HEK293T (cell line): Measurements from ENCODE around the gene ZNF536.

Experiments
- ARNT ChIP-seq: fragments of 450-650 bp; IDR thresholded peaks from 2 replicates; pipeline ENCODE4 v1.6.1; 2017; ENCODE audit warnings: mild to moderate bottlenecking
- BHLHE40 ChIP-seq: fragments of 450-650 bp; IDR thresholded peaks from 2 replicates; pipeline ENCODE4 v1.6.1; 2016; ENCODE audit warnings: mild to moderate bottlenecking, moderate library complexity, borderline replicate concordance
- CTBP1 ChIP-seq: fragments of 450-650 bp; IDR thresholded peaks from 2 replicates; pipeline ENCODE4 v1.6.1; 2016; ENCODE audit warnings: borderline replicate concordance
- ELF4 ChIP-seq: fragments of 450-650 bp; IDR thresholded peaks from 2 replicates; pipeline ENCODE4 v1.6.1; 2017; ENCODE audit warnings: antibody characterized with exemption
- FOXA1 ChIP-seq: fragments of 450-650 bp; IDR thresholded peaks from 2 replicates; pipeline ENCODE4 v1.6.1; 2016; ENCODE audit warnings: mild to moderate bottlenecking
- FOXK2 ChIP-seq: fragments of 450-650 bp; IDR thresholded peaks from 2 replicates; pipeline ENCODE4 v1.6.1; 2016; ENCODE audit warnings: mild to moderate bottlenecking
- FOXM1 ChIP-seq: fragments of 450-650 bp; IDR thresholded peaks from 2 replicates; pipeline ENCODE4 v1.6.1; 2017; ENCODE audit warnings: mild to moderate bottlenecking, borderline replicate concordance
- L3MBTL2 ChIP-seq: fragments of 450-650 bp; conservative IDR thresholded peaks from 2 replicates; pipeline ENCODE4 v1.6.1; 2016; ENCODE audit warnings: mild to moderate bottlenecking
- LEF1 ChIP-seq: fragments of 450-650 bp; IDR thresholded peaks from 2 replicates; pipeline ENCODE4 v1.6.1; 2017; ENCODE audit warnings: mild to moderate bottlenecking, borderline replicate concordance
- NFRKB ChIP-seq: fragments of 450-650 bp; IDR thresholded peaks from 2 replicates; pipeline ENCODE4 v1.6.1; 2016; ENCODE audit warnings: mild to moderate bottlenecking, moderate library complexity
- SP1 ChIP-seq: fragments of 450-650 bp; IDR thresholded peaks from 2 replicates; pipeline ENCODE4 v1.6.1; 2017
- SUZ12 ChIP-seq: fragments of 450-650 bp; IDR thresholded peaks from 2 replicates; pipeline ENCODE4 v1.6.1; 2016; ENCODE audit warnings: mild to moderate bottlenecking
- ZNF384 ChIP-seq: fragments of 450-650 bp; IDR thresholded peaks from 2 replicates; pipeline ENCODE4 v1.6.1; 2016
- TF ChIP-seq, protein P1 (sequence below): fragments of 450-650 bp; IDR thresholded peaks from 2 replicates; pipeline ENCODE4 v1.6.1; 2016

DNA sequence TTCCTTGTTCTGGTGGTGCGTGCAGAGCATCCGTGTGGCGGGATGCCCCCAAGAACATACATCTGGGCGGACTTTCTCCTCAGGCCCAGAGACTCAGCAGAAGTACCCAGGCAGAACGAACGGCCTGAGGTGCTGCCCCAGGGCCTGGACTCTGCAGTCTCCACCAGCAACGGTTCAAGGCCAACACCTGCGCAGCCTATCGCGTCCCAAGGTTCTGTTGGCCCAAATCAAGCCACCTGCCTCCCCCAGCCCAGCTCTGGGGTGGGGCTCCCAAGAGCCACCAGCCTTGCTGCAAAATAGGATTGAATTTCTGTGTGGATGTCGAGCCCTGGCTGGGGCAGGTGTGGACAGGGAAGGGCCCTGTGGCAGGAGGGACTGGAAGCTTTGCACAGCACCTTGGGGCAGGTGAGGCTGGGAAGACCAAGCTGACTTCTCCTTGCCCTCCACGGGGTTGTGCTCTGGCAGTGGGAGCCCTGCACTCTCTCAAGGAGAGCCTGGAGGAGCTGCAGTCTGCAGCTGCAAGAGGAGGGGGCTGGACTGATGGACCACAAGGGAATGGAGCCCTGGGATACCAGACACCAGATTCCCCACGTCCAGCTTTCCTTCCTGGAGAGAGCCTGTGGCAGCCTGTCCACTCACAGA, 146.9 kb downstream of the ZNF536 start:
- no peak for TF ChIP-seq SP1
- TF ChIP-seq LEF1: no peak
- TF ChIP-seq, protein P1, sequence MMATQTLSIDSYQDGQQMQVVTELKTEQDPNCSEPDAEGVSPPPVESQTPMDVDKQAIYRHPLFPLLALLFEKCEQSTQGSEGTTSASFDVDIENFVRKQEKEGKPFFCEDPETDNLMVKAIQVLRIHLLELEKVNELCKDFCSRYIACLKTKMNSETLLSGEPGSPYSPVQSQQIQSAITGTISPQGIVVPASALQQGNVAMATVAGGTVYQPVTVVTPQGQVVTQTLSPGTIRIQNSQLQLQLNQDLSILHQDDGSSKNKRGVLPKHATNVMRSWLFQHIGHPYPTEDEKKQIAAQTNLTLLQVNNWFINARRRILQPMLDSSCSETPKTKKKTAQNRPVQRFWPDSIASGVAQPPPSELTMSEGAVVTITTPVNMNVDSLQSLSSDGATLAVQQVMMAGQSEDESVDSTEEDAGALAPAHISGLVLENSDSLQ: no peak
- no peak for TF ChIP-seq FOXK2
- no peak for TF ChIP-seq NFRKB
- no peak for TF ChIP-seq FOXA1
- no peak for TF ChIP-seq ELF4
- TF ChIP-seq FOXM1: no peak
- TF ChIP-seq CTBP1: no peak
- TF ChIP-seq ZNF384: no peak
- TF ChIP-seq ARNT: no peak
- no peak for TF ChIP-seq SUZ12
- no peak for TF ChIP-seq BHLHE40
- no peak for TF ChIP-seq L3MBTL2
